Measurements from ENCODE around the gene CYB5RL.

DNA sequence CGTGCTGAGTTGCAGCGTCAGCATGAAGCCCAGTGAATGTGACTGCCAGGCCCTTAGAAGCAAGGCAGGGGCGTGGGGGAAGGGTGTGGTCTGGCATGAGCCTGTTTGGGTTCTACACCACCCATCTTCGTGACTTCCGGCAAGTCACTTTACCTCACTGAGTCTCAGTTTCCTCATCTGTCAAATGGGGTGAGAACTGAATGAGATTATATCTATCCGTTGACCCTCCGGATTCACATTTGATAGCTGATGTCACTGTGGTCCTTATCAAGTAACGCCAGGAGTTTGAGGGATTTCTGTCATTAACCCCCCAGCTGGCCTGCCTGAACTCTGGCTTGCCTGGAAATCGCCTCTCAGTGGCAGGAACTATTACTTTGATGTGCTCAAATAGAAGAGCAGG lies 15.7 kb upstream of the CYB5RL start:
- TF ChIP-seq, protein P1, sequence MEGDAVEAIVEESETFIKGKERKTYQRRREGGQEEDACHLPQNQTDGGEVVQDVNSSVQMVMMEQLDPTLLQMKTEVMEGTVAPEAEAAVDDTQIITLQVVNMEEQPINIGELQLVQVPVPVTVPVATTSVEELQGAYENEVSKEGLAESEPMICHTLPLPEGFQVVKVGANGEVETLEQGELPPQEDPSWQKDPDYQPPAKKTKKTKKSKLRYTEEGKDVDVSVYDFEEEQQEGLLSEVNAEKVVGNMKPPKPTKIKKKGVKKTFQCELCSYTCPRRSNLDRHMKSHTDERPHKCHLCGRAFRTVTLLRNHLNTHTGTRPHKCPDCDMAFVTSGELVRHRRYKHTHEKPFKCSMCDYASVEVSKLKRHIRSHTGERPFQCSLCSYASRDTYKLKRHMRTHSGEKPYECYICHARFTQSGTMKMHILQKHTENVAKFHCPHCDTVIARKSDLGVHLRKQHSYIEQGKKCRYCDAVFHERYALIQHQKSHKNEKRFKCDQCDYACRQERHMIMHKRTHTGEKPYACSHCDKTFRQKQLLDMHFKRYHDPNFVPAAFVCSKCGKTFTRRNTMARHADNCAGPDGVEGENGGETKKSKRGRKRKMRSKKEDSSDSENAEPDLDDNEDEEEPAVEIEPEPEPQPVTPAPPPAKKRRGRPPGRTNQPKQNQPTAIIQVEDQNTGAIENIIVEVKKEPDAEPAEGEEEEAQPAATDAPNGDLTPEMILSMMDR (IDR thresholded peaks at IDR 0.05): no peak
- TF ChIP-seq POLR2A (IDR thresholded peaks at IDR 0.05) (no peak), POLR2AphosphoS5 (IDR thresholded peaks at IDR 0.05) (no peak), EP300 (IDR thresholded peaks at IDR 0.05) (no peak)

All from upper lobe of left lung (tissue), 4 donors.